Left lung (tissue), 10 donors: ENCODE data around the gene FIGNL1. TPM values are rescaled to one million over a fixed set of nuclear protein-coding genes. Genes with fewer than 3 reads are reported as not detected.

Source experiments
- ATAC-seq: fragments of 200-7000 bp; cut with Tn5 transposase; one replicate; pipeline ENCODE4 v1.9.1; 2020; ENCODE audit warnings: moderate library complexity
- DNase-seq, 4 donors: peaks; one replicate each; pipeline ENCODE4 v3.0.0-alpha.2; 2013 to 2020
- H3K27ac ChIP-seq, 2 donors: fragments of 200-600 bp; sonication (generic) in 1 of 2; one replicate each; pipeline versions ENCODE4 v1.5.0 to v1.8.0; 2020 to 2021
- H3K27me3 ChIP-seq, 2 donors: fragments of 200-600 bp; sonication (generic) in 1 of 2; one replicate each; pipeline versions ENCODE4 v1.5.0 to v1.8.0; 2020 to 2021
- H3K36me3 ChIP-seq, 2 donors: fragments of 200-600 bp; sonication (generic) in 1 of 2; one replicate each; pipeline versions ENCODE4 v1.5.0 to v1.8.0; 2020 to 2021
- H3K4me1 ChIP-seq, 2 donors: fragments of 200-600 bp; one replicate each; pipeline ENCODE4 v1.8.0; 2021
- H3K4me3 ChIP-seq, 2 donors: fragments of 200-600 bp; sonication (generic) in 1 of 2; one replicate each; pipeline versions ENCODE4 v1.5.0 to v1.8.0; 2020 to 2021; ENCODE audit warnings: mild to moderate bottlenecking in 1 of 2
- H3K9me3 ChIP-seq, 2 donors: fragments of 200-600 bp; sonication (generic) in 1 of 2; one replicate each; pipeline versions ENCODE4 v1.5.0 to v1.8.0; 2020 to 2021
- intact Hi-C, 2 donors: fragments of 100-400 bp; cut with DNase I; formaldehyde crosslinking; loops; one replicate each; pipeline versions ENCODE4 v1.11.2 to v1.14.2; 2022
- polyA plus RNA-seq, 6 donors: library from polyadenylated mRNA; unstranded; fragments of 120-200 nt; gene quantifications; one replicate each; pipeline ENCODE4 v1.2.1, GENCODE V29; 2013; ENCODE audit not compliant: insufficient read length in 6 of 6
- total RNA-seq, 2 donors: library from RNA; stranded (reverse); fragmentation: NEBNext Ultra II Directional; extraction: Animal tissue kit (Norgen Biotek cat#: 25700); gene quantifications; one replicate each; pipeline ENCODE4 v1.2.1, GENCODE V29; 2021
- TF ChIP-seq, protein P1 (sequence below), 2 donors: fragments of 200-600 bp; sonication (generic) in 1 of 2; IDR thresholded peaks; one replicate each; pipeline versions ENCODE4 v1.5.0 to v1.8.0; 2021; ENCODE audit warnings: antibody characterized with exemption in 2 of 2
- donor health status: DM: no; HTN: yes; CAD: no.
- donor health status: DM: no; HTN: no; CAD: no.

The FIGNL1 gene
- total and polyA plus RNA-seq, 8 donors: 12.0 to 44.8 (median 38.3) TPM

DNA sequence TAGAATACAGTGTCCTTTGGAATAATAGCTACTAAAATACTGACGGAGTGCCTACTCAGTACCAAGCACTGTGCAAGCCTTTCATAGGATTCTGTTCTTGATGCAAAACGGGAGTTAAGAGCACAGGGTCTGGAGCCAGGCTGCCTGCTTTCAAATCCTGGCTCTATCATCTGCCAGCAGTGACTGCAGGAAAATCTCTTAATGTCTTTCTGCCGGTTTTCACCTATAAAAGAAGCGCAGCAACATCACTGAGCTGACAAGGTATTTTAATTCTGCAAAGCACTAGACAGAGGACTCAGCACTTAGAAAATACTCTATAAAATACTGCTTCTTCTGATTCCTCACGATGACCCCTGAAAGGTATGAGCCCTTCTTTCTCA lies 659 bp downstream of the FIGNL1 start:
- Histone ChIP-seq H3K27ac (peak overlapping the region in 1 of 2 donors; percentile 77), H3K4me3 (peak overlapping the region; percentile 70 to 86), H3K27me3 (no peaks in the 10 kb centered on the region), H3K36me3 (peaks cover 0 to 21% of the 10 kb centered on the region in 2 donors), H3K4me1 (peaks cover 0 to 13% of the 10 kb centered on the region in 2 donors), H3K9me3 (no peaks in the 10 kb centered on the region)
- ATAC-seq: no peak
- TF ChIP-seq, protein P1, sequence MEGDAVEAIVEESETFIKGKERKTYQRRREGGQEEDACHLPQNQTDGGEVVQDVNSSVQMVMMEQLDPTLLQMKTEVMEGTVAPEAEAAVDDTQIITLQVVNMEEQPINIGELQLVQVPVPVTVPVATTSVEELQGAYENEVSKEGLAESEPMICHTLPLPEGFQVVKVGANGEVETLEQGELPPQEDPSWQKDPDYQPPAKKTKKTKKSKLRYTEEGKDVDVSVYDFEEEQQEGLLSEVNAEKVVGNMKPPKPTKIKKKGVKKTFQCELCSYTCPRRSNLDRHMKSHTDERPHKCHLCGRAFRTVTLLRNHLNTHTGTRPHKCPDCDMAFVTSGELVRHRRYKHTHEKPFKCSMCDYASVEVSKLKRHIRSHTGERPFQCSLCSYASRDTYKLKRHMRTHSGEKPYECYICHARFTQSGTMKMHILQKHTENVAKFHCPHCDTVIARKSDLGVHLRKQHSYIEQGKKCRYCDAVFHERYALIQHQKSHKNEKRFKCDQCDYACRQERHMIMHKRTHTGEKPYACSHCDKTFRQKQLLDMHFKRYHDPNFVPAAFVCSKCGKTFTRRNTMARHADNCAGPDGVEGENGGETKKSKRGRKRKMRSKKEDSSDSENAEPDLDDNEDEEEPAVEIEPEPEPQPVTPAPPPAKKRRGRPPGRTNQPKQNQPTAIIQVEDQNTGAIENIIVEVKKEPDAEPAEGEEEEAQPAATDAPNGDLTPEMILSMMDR (IDR thresholded peaks at IDR 0.05): no peak
- intact Hi-C loops: no loop called here
- no peak for DNase-seq

DNA sequence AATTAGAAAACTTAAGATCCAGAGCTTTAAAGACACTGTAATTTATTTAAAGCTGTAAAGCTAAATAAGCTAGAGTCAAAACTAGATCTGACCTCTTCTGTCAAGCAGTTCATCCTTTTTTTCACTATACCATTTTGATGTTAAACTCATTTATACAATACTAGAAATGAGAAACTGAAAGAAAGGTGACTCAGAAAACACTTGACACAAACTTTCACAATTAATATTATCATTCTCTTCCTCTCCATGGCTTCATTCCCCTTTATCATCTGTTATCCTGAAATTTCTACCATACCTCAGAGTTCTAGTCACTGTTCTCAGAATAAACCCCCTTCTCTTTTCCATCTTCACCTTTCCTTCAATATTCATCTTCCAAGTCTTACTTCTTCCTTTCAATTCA lies 1.3 kb downstream of the FIGNL1 start:
- TF ChIP-seq, protein P1 (IDR thresholded peaks at IDR 0.05): no peak
- DNase-seq (no peak), ATAC-seq (no peak)
- Histone ChIP-seq H3K4me3 (no peak overlapping the region), H3K4me1 (peaks cover 0 to 13% of the 10 kb centered on the region in 2 donors), H3K36me3 (peaks cover 0 to 21% of the 10 kb centered on the region in 2 donors), H3K27ac (no peak overlapping the region), H3K27me3 (no peaks in the 10 kb centered on the region), H3K9me3 (no peaks in the 10 kb centered on the region)
- intact Hi-C loops: no loop called here

DNA sequence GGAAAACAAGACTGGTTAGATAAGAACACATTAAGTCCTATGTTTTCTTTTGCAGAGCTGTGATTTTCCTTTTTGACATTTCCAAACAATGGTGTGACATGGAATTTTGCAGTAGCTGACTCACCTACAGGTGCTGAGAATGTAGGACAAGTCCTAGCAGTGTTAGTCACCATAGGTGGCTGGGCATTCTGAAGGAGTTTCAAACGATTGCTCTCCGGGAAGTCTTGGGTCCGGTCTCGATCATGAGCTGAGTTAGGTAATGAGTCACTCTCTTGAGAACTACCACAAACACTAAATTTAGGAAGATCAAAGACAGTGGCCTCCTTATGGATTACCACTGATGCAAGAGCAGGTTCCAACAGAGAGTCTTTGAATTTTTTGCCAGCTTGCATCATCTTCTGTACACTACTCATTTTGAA lies 3.6 kb downstream of the FIGNL1 start:
- peak; percentile 78 for ATAC-seq
- TF ChIP-seq, protein P1 (IDR thresholded peaks at IDR 0.05): no peak
- H3K27ac ChIP-seq: peak overlapping the region in 1 of 2 donors; percentile 5
- peaks cover 0 to 13% of the 10 kb centered on the region in 2 donors for H3K4me1 ChIP-seq
- no peaks in the 10 kb centered on the region for H3K27me3 ChIP-seq
- no peak overlapping the region for H3K4me3 ChIP-seq
- DNase-seq: peak in 1 of 4 donors; percentile 51
- peaks cover 0 to 26% of the 10 kb centered on the region in 2 donors for H3K36me3 ChIP-seq
- no peaks in the 10 kb centered on the region for H3K9me3 ChIP-seq
- intact Hi-C loops: no loop called here

DNA sequence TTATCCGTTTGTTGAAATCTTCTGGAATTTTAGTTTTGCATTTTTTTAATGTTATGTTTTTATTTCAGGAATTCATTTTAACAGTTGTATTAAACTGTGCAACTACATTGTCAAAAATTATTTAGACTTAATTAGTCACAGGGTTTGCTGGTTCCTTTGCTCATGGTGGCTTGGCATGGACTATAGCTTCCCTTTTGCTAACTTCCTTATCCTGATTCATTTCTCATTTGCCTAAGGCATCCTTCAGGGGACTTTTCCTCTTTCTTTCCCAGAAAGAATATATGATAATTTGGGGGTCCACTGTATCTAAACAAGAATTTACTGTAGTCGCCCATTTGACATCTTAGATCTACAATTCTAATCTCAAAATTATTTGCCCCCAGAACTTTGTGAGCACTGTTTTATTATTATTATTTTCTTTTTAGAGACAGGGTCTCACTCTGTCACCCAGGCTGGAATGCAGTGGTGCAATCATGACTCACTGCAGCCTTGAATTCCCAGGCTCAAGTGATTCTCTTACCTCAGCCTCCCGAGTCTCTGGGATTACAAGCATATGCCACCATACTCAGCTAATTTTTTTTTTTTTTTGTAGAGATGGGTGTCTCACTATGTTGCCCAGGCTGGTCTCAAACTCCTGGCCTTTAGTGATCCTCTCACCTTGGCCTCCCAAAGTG lies 13.9 kb downstream of the FIGNL1 start:
- ATAC-seq: peak; percentile 47
- Histone ChIP-seq H3K27ac (no peak overlapping the region), H3K27me3 (no peaks in the 10 kb centered on the region), H3K9me3 (no peaks in the 10 kb centered on the region), H3K4me3 (no peak overlapping the region), H3K4me1 (no peaks in the 10 kb centered on the region), H3K36me3 (peaks cover 0 to 11% of the 10 kb centered on the region in 2 donors)
- intact Hi-C loops: no loop called here
- DNase-seq: no peak
- TF ChIP-seq, protein P1 (IDR thresholded peaks at IDR 0.05): no peak

DNA sequence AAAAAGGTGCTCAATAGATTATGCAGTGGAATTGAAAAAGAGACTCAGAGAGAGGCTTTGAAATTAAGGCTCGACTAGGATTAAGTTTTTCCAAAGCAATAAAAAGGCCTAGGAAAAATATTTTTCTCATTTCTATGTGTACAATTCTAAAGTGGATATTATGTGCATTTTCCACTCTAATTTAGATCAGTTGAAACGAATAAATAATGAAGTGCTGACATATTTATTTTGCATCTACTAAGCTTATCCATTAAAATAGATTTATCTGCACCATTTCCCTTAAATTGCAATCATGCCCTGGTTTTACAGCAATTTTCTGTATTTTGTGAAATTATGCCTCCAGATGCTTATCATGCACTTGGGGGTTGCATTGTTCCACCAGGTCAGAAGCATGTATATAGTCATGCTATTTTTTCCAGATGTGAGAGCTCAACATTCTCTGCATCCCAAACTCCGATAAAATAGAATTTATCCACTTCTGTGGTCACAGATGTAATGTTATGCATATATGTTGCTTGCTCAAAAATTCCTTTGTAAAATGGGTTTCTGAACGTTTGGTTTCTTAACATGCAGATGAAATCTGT lies 18.3 kb downstream of the FIGNL1 start:
- H3K4me1 ChIP-seq: no peaks in the 10 kb centered on the region
- H3K27me3 ChIP-seq: no peaks in the 10 kb centered on the region
- TF ChIP-seq, protein P1 (IDR thresholded peaks at IDR 0.05): no peak
- no peaks in the 10 kb centered on the region for H3K9me3 ChIP-seq
- no peak for DNase-seq
- H3K36me3 ChIP-seq: no peaks in the 10 kb centered on the region
- no peak overlapping the region for H3K27ac ChIP-seq
- ATAC-seq: no peak
- intact Hi-C loops: no loop called here
- H3K4me3 ChIP-seq: no peak overlapping the region
